Endothelial cell of umbilical vein (primary cell): Measurements from ENCODE around the gene MGLL. TPM values are rescaled to one million over a fixed set of nuclear protein-coding genes. Genes with fewer than 3 reads are reported as not detected.

Experiments
- BruUV-seq: library from RNA; stranded (reverse); fragments of 400-500 nt; replicated peaks from 2 replicates; lab custom pipeline; 2021; lab: Mats Ljungman, UMichigan
- CTCF ChIA-PET: fragments of 300-600, 350-600 bp; sonication (Branson Sonifier 250); formaldehyde crosslinking; loops from one replicate; lab custom pipeline; 2021; ENCODE audit warnings: antibody characterized with exemption, inconsistent platforms; lab: Charles Lee
- POLR2A ChIA-PET: fragments of 300-600, 350-600 bp; sonication (Branson Sonifier 250); formaldehyde crosslinking; loops from one replicate; lab custom pipeline; 2021; ENCODE audit warnings: antibody characterized with exemption, inconsistent platforms; lab: Charles Lee
- DNase-seq: peaks from one replicate; pipeline ENCODE4 v3.0.0-alpha.2; 2011; ENCODE audit warnings: low read depth, low spot score
- FAIRE-seq: peaks from 2 replicates; lab custom pipeline; 2011; peaks lifted over from hg19 to GRCh38; lab: Jason Lieb, UNC
- H2AFZ ChIP-seq: 2 replicates; pipeline ENCODE4 v1.6.0; 2012; ENCODE audit warnings: low read depth, low read length, control low read depth, inconsistent platforms
- H3K27ac ChIP-seq: 2 replicates; pipeline ENCODE4 v1.5.1; 2011; ENCODE audit warnings: low read depth, mild to moderate bottlenecking, control low read depth, low read length, moderate library complexity; ENCODE audit not compliant: insufficient read depth
- H3K27me3 ChIP-seq, 2 experiments: 2 replicates each; pipeline versions ENCODE4 v1.6.0 to v1.6.1; 2011; ENCODE audit warnings: low read length in 2 of 2, mixed read lengths in 1 of 2; ENCODE audit not compliant: control insufficient read depth in 2 of 2, insufficient read depth in 2 of 2
- H3K36me3 ChIP-seq, 2 experiments: 2 replicates in 1 of 2; 3 replicates in 1 of 2; pipeline ENCODE4 v1.5.1; 2011; ENCODE audit warnings: low read length in 2 of 2, mild to moderate bottlenecking in 1 of 2, moderate library complexity in 1 of 2; ENCODE audit not compliant: control insufficient read depth in 2 of 2, insufficient read depth in 2 of 2; ENCODE audit errors: extremely low read depth in 1 of 2
- H3K4me1 ChIP-seq: 3 replicates; pipeline ENCODE4 v1.5.1; 2011; ENCODE audit warnings: mild to moderate bottlenecking, low read length; ENCODE audit not compliant: control insufficient read depth, insufficient read depth; ENCODE audit errors: extremely low read depth
- H3K4me2 ChIP-seq: 2 replicates; pipeline ENCODE4 v1.6.1; 2011; ENCODE audit warnings: low read length, control low read depth, mixed read lengths; ENCODE audit not compliant: insufficient read depth
- H3K4me3 ChIP-seq, 3 experiments: fragments of 200-600 bp in 1 of 3; sonication (generic), shearing (Covaris generic) in 1 of 3; replicated peaks in 1 of 3; 2 replicates each; pipeline ENCODE4 v1.5.1; 2011 to 2016; ENCODE audit warnings: control low read depth in 3 of 3, low read length in 3 of 3, mild to moderate bottlenecking in 2 of 3, inconsistent platforms in 1 of 3, low read depth in 1 of 3, moderate library complexity in 1 of 3; ENCODE audit not compliant: insufficient read depth in 1 of 3
- H3K79me2 ChIP-seq: 2 replicates; pipeline ENCODE4 v1.6.0; 2012; ENCODE audit warnings: low read length, inconsistent platforms; ENCODE audit not compliant: control insufficient read depth, insufficient read depth
- H3K9ac ChIP-seq: replicated peaks from 2 replicates; pipeline ENCODE3; 2011; ENCODE audit warnings: low read length, control low read depth; ENCODE audit not compliant: insufficient read depth; ENCODE audit errors: extremely low read depth
- H3K9me1 ChIP-seq: replicated peaks from 3 replicates; pipeline ENCODE4 v1.6.0; 2011; ENCODE audit warnings: mild to moderate bottlenecking, low read length; ENCODE audit not compliant: control insufficient read depth, insufficient read depth; ENCODE audit errors: extremely low read depth
- H3K9me3 ChIP-seq: replicated peaks from 2 replicates; pipeline ENCODE4 v1.5.1; 2012; ENCODE audit warnings: low read length, inconsistent platforms; ENCODE audit not compliant: control insufficient read depth, insufficient read depth
- H4K20me1 ChIP-seq: replicated peaks from 2 replicates; pipeline ENCODE3; 2011; ENCODE audit warnings: mild to moderate bottlenecking, low read length; ENCODE audit not compliant: control insufficient read depth, insufficient read depth; ENCODE audit errors: extremely low read depth
- EZH2 ChIP-seq: IDR thresholded peaks from 2 replicates; pipeline ENCODE4 v1.6.1; 2012; ENCODE audit warnings: borderline replicate concordance, low read depth, mild to moderate bottlenecking, moderate library complexity, low read length, inconsistent platforms; ENCODE audit not compliant: severe bottlenecking
- FOS ChIP-seq: IDR thresholded peaks from 2 replicates; pipeline ENCODE4 v1.6.1; 2011; ENCODE audit warnings: mild to moderate bottlenecking, low read length, moderate library complexity, borderline replicate concordance; ENCODE audit not compliant: insufficient read depth
- GATA2 ChIP-seq: IDR thresholded peaks from 2 replicates; pipeline ENCODE4 v1.7.0; 2011; ENCODE audit warnings: low read depth, mild to moderate bottlenecking, moderate library complexity, mixed read lengths, low read length; ENCODE audit not compliant: insufficient read length, insufficient read depth
- JUN ChIP-seq: IDR thresholded peaks from 2 replicates; pipeline ENCODE4 v1.6.1; 2011; ENCODE audit warnings: borderline replicate concordance, low read depth; ENCODE audit not compliant: insufficient read length, insufficient read depth
- MYC ChIP-seq: IDR thresholded peaks from one replicate; pipeline ENCODE4 v1.6.1; 2011; ENCODE audit warnings: mild to moderate bottlenecking, low read depth, low read length
- POLR2A ChIP-seq: IDR thresholded peaks from 2 replicates; pipeline ENCODE4 v1.6.1; 2012; ENCODE audit warnings: low read depth, mild to moderate bottlenecking, control low read depth, low read length
- POLR2AphosphoS5 ChIP-seq: IDR thresholded peaks from 2 replicates; pipeline ENCODE4 v1.6.1; 2012; ENCODE audit warnings: low read depth, mild to moderate bottlenecking, control low read depth, low read length, moderate library complexity; ENCODE audit not compliant: insufficient read depth
- dilution Hi-C: fragments of 300-500 bp; cut with MboI; formaldehyde crosslinking; loops from one replicate; pipeline ENCODE4 v1.15.0; 2019; ENCODE audit warnings: low sequenced_read_pairs; ENCODE audit not compliant: extremely low pct_ligation_motif_present
- intact Hi-C: fragments of 100-400 bp; cut with micrococcal nuclease; formaldehyde crosslinking; loops from one replicate; pipeline ENCODE4 v1.10.0; 2022
- polyA plus RNA-seq, 4 experiments: library from polyadenylated mRNA; depleted of rRNA in 3 of 4; stranded (reverse) in 3 of 4; unstranded in 1 of 4; fragments of >200 nt; gene quantifications; 2 replicates each; pipeline versions ENCODE4 v1.2.1 to v1.2.3, GENCODE V29; 2011 to 2012; ENCODE audit warnings: missing spikeins in 1 of 4
- total RNA-seq: library from RNA; stranded (reverse); gene quantifications from 2 replicates; pipeline ENCODE4 v1.2.3, GENCODE V29; 2021
- TF ChIP-seq, protein P1 (sequence below), 2 donors: IDR thresholded peaks; 1 replicate in 1 of 2; 2 replicates in 1 of 2; pipeline ENCODE4 v1.5.1; 2011; ENCODE audit warnings: low read length in 2 of 2, mild to moderate bottlenecking in 2 of 2, moderate library complexity in 2 of 2, control low read depth in 1 of 2, inconsistent platforms in 1 of 2, low read depth in 1 of 2; ENCODE audit not compliant: insufficient read depth in 1 of 2; ENCODE audit errors: extremely low read depth in 1 of 2
- TF ChIP-seq, protein P2 (sequence below): IDR thresholded peaks from 2 replicates; pipeline ENCODE4 v1.6.1; 2011; ENCODE audit not compliant: insufficient read depth, insufficient read length

MGLL gene
- total and polyA plus RNA-seq, 2 donors (not counting 3 experiments of a cell fraction or from before 2014, with no cell fraction given), result 30.7 to 60.2 TPM

- H3K4me2 ChIP-seq, result no peak overlapping the region
- no peaks in the 10 kb centered on the region for H3K79me2 ChIP-seq
- dilution Hi-C loops (no loop called here), intact Hi-C loops (no loop called here)
- ChIA-PET POLR2A (no interaction called here), CTCF (interaction anchor here (1.3 to 2.6 kb wide), 3 partner anchors 8 to 270 kb away, joined by 4 to 31 read pairs (median 5); partner anchors contain the start of gene MGLL)
- H3K4me1 ChIP-seq, result no peaks in the 10 kb centered on the region
- no peaks in the 10 kb centered on the region for H4K20me1 ChIP-seq
- H3K9me3 ChIP-seq, result no peaks in the 10 kb centered on the region
- no peak for DNase-seq
- TSS peak; percentile 16 for BruUV-seq
- no peak overlapping the region for H3K9ac ChIP-seq
- no peak overlapping the region for H3K27ac ChIP-seq
- H3K27me3 ChIP-seq, result no peaks in the 10 kb centered on the region
- H3K36me3 ChIP-seq, result peaks cover under 1 to 2% of the 10 kb centered on the region in 2 experiments
- no peak overlapping the region for H2AFZ ChIP-seq
- no peak for TF ChIP-seq MYC
- TF ChIP-seq, protein P1, sequence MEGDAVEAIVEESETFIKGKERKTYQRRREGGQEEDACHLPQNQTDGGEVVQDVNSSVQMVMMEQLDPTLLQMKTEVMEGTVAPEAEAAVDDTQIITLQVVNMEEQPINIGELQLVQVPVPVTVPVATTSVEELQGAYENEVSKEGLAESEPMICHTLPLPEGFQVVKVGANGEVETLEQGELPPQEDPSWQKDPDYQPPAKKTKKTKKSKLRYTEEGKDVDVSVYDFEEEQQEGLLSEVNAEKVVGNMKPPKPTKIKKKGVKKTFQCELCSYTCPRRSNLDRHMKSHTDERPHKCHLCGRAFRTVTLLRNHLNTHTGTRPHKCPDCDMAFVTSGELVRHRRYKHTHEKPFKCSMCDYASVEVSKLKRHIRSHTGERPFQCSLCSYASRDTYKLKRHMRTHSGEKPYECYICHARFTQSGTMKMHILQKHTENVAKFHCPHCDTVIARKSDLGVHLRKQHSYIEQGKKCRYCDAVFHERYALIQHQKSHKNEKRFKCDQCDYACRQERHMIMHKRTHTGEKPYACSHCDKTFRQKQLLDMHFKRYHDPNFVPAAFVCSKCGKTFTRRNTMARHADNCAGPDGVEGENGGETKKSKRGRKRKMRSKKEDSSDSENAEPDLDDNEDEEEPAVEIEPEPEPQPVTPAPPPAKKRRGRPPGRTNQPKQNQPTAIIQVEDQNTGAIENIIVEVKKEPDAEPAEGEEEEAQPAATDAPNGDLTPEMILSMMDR (IDR thresholded peaks at IDR 0.05; ENCODE audit: extremely low read depth in 1 of 2, insufficient read depth in 1 of 2, low read depth in 1 of 2, low read length in 2 of 2), result no peak
- no peak for TF ChIP-seq GATA2
- no peak for TF ChIP-seq POLR2A
- TF ChIP-seq FOS, result no peak
- no peak for TF ChIP-seq JUN
- no peak for TF ChIP-seq POLR2AphosphoS5
- TF ChIP-seq EZH2, result no peak
- TF ChIP-seq, protein P2, sequence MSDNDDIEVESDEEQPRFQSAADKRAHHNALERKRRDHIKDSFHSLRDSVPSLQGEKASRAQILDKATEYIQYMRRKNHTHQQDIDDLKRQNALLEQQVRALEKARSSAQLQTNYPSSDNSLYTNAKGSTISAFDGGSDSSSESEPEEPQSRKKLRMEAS, result no peak
- FAIRE-seq, result no peak
- no peaks in the 10 kb centered on the region for H3K9me1 ChIP-seq
- no peak overlapping the region for H3K4me3 ChIP-seq
Observed at GRCh38 chr3:127689266-127689860, 133.0 kb downstream of the MGLL start.
